Endothelial cell (in vitro differentiated cells): ENCODE results near the gene C1orf87. TPM values are rescaled to one million over a fixed set of nuclear protein-coding genes. Genes with fewer than 3 reads are reported as not detected.
A peak's percentile ranks its signal among the peaks of the same experiment; 100 is the strongest.
"Not testable (repeated sequence)": the region's sequence is repeated elsewhere in the genome, so short reads cannot be mapped to it uniquely, and the experiment has no call there.

Source experiments
- DNase-seq: peaks from one replicate; pipeline ENCODE4 v3.0.0; 2021; ENCODE audit warnings: low spot score
- H3K27ac Mint-ChIP-seq: one replicate; pipeline ENCODE4 v1.8.0; 2021; ENCODE audit warnings: mixed read lengths, inconsistent platforms; ENCODE audit not compliant: unreplicated experiment
- H3K27me3 Mint-ChIP-seq: one replicate; pipeline ENCODE4 v1.8.0; 2021; ENCODE audit warnings: mild to moderate bottlenecking, moderate library complexity, mixed read lengths, inconsistent platforms; ENCODE audit not compliant: unreplicated experiment
- H3K36me3 Mint-ChIP-seq: one replicate; pipeline ENCODE4 v1.8.0; 2021; ENCODE audit warnings: mild to moderate bottlenecking, low read depth, mixed read lengths, inconsistent platforms; ENCODE audit not compliant: unreplicated experiment
- H3K4me1 Mint-ChIP-seq: one replicate; pipeline ENCODE4 v1.8.0; 2021; ENCODE audit warnings: mild to moderate bottlenecking, mixed read lengths, inconsistent platforms; ENCODE audit not compliant: unreplicated experiment
- H3K4me3 Mint-ChIP-seq: one replicate; pipeline ENCODE4 v1.8.0; 2021; ENCODE audit warnings: mild to moderate bottlenecking, mixed read lengths, inconsistent platforms; ENCODE audit not compliant: unreplicated experiment
- H3K9me3 Mint-ChIP-seq: one replicate; pipeline ENCODE4 v1.8.0; 2021; ENCODE audit warnings: mixed read lengths, inconsistent platforms; ENCODE audit not compliant: unreplicated experiment
- total RNA-seq: library from RNA; stranded (reverse); fragmentation: NEBNext Ultra II Directional; extraction: Animal tissue kit (Norgen Biotek cat#: 25700); gene quantifications from one replicate; pipeline ENCODE4 v1.2.1, GENCODE V29; 2021; ENCODE audit not compliant: unreplicated experiment
- TF ChIP-seq, protein P1 (sequence below): fragments of 200-600 bp; sonication (generic); IDR thresholded peaks from one replicate; pipeline ENCODE4 v1.5.0; 2021; ENCODE audit warnings: antibody characterized with exemption; ENCODE audit not compliant: unreplicated experiment

Gene C1orf87
- total RNA-seq, 1 donor from 2014 or later, result 0.23 TPM

DNA sequence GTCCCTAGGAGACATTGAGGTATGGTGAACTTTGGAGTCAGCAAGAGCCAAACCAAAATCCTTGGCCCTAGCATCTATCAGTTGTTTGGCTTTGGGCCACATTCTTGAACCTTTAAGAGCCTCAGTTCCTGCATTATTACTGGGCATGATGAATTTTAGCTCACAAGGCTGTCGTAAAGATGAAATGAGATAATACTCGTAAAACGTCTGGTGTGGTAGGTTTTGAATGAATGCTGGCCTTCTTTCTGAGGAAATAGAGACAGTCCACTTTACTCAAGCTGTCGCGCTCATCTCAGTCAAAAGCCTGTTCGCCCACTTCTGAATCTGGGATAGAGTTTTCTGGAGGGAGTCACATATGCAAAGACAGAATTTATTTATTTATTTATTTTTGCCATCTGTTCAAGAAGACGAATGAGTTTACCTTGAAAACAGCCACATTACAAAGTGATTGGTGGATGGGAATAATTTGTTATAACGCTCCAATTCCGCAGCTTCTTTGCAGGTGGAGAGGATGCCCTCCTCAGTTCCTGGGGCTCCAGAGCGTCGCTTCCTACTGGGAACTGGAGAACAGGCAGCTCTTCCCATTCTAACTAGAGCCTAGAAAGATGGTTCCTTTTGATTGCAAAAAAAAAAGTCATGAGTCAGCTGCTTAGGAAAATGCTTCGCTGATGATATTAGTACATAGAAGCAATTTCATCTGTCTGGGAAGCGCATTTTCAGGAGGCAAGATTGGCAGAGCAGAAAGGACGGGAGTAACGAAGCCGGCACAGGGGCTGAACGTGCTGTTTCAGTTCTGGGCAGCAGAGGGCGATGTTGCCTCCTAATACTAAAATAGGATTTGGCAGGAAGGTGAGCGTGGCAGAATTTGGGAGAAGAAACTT, 97.1 kb downstream of the C1orf87 start:
- H3K4me1 Mint-ChIP-seq, result no peaks in the 10 kb centered on the region
- H3K27ac Mint-ChIP-seq, result no peak overlapping the region
- no peaks in the 10 kb centered on the region for H3K36me3 Mint-ChIP-seq
- H3K4me3 Mint-ChIP-seq, result no peak overlapping the region
- H3K9me3 Mint-ChIP-seq, result no peaks in the 10 kb centered on the region
- H3K27me3 Mint-ChIP-seq, result peaks cover 3% of the 10 kb centered on the region
- TF ChIP-seq, protein P1, sequence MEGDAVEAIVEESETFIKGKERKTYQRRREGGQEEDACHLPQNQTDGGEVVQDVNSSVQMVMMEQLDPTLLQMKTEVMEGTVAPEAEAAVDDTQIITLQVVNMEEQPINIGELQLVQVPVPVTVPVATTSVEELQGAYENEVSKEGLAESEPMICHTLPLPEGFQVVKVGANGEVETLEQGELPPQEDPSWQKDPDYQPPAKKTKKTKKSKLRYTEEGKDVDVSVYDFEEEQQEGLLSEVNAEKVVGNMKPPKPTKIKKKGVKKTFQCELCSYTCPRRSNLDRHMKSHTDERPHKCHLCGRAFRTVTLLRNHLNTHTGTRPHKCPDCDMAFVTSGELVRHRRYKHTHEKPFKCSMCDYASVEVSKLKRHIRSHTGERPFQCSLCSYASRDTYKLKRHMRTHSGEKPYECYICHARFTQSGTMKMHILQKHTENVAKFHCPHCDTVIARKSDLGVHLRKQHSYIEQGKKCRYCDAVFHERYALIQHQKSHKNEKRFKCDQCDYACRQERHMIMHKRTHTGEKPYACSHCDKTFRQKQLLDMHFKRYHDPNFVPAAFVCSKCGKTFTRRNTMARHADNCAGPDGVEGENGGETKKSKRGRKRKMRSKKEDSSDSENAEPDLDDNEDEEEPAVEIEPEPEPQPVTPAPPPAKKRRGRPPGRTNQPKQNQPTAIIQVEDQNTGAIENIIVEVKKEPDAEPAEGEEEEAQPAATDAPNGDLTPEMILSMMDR, result peak; percentile 83
- DNase-seq, result peak; percentile 78

- Mint-ChIP-seq H3K27me3 (peaks cover 3% of the 10 kb centered on the region), H3K36me3 (no peaks in the 10 kb centered on the region), H3K4me1 (no peaks in the 10 kb centered on the region), H3K4me3 (no peak overlapping the region), H3K9me3 (no peaks in the 10 kb centered on the region), H3K27ac (no peak overlapping the region)
- DNase-seq, result no peak
- TF ChIP-seq, protein P1, result no peak
These were observed 99.9 kb downstream of the C1orf87 start for GRCh38 chr1:59973719-59974118.

DNA sequence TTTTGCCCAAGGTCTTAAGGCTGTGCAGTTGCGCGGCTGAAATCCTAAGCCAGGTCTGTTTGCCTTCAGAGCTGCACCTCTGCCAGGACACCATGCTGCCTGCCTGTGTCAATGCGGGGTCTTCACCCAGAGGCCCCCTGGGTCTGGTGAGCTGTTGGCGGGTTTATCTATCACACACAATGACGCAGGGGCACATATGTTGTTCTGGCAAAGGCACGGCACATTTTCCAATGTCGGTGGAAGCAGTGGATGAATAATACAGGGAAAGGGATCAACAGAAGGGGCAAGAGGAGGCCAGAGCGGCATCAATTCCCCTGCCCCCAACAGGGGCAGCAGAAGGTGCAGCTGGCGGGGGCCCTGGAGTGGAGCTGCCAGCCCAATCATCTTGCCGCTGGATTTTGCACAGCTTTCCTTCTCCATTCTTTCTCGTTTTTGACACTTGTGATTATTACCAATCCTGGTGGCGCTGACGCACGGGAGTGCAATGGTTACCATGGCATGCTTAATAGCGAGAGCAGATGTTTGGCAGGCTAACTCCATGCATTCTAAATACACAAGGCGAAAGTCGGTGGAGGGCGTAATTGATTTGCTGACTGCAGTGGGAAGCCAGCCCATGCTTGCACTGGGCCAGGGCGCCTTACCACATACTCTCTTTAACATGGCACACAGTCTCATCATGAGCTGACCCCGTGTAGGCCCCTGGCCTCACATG, 101.2 kb downstream of the C1orf87 start:
- H3K36me3 Mint-ChIP-seq, result no peaks in the 10 kb centered on the region
- H3K4me1 Mint-ChIP-seq, result peaks cover 9% of the 10 kb centered on the region
- H3K9me3 Mint-ChIP-seq, result no peaks in the 10 kb centered on the region
- TF ChIP-seq, protein P1, result no peak
- DNase-seq, result no peak
- H3K4me3 Mint-ChIP-seq, result no peak overlapping the region
- peaks cover 3% of the 10 kb centered on the region for H3K27me3 Mint-ChIP-seq
- no peak overlapping the region for H3K27ac Mint-ChIP-seq

GRCh38 chr1:59971464-59971911, 102.1 kb downstream of the C1orf87 start:
- Mint-ChIP-seq H3K4me1 (peaks cover 16% of the 10 kb centered on the region), H3K27ac (no peak overlapping the region), H3K36me3 (no peaks in the 10 kb centered on the region), H3K27me3 (peaks cover 3% of the 10 kb centered on the region), H3K4me3 (no peak overlapping the region), H3K9me3 (no peaks in the 10 kb centered on the region)
- peak; percentile 84 for DNase-seq
- TF ChIP-seq, protein P1, result peak; percentile 93

DNA sequence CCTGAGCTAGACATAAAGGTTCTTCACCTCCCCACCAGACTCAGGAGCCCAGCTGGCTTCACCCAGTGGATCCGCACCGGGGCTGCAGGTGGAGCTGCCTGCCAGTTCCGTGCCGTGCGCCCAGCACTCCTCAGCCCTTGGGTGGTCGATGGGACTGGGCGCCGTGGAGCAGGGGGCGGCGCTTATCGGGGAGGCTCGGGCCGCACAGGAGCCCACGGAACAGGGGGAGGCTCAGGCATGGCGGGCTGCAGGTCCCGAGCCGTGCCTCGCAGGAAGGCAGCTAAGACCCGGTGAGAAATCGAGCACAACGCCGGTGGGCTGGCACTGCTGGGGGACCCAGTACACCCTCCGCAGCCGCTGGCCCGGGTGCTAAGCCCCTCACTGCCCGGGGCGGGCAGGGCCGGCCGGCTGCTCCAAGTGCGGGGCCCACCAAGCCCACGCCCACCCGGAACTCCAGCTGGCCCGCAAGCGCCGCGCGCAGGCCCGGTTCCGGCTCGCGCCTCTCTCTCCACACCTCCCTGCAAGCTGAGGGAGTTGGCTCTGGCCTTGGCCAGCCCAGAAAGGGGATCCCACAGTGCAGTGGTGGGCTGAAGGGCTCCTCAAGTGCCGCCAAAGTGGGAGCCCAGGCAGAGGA, 103.9 kb downstream of the C1orf87 start:
- H3K27ac Mint-ChIP-seq, DNase-seq, H3K4me3 Mint-ChIP-seq, H3K27me3 Mint-ChIP-seq, H3K36me3 Mint-ChIP-seq, H3K9me3 Mint-ChIP-seq: not testable (repeated sequence)
- H3K4me1 Mint-ChIP-seq, result peaks cover 22% of the 10 kb centered on the region

DNA sequence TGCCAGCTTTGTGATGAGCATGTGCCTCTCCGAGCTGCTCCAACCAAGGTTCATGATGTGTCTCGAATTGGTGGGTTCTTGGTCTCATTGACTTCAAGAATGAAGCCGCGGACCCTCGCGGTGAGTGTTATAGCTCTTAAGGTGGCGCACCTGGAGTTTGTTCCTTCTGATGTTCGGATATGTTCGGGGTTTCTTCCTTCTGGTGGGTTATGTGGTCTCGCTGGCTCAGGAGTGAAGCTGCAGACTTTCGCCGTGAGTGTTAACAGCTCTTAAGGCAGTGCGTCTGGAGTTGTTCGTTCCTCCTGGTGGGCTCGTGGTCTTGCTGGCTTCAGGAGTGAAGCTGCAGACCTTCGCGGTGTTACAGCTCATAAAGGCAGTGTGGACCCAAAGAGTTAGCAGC, 104.8 kb downstream of the C1orf87 start:
- H3K36me3 Mint-ChIP-seq, H3K4me3 Mint-ChIP-seq, H3K27ac Mint-ChIP-seq, H3K27me3 Mint-ChIP-seq, H3K9me3 Mint-ChIP-seq, DNase-seq: not testable (repeated sequence)
- peaks cover 22% of the 10 kb centered on the region for H3K4me1 Mint-ChIP-seq
